ENCODE measurements around the gene SESN1. TPM values are rescaled to one million over a fixed set of nuclear protein-coding genes. Genes with fewer than 3 reads are reported as not detected.
"Not testable (repeated sequence)": the region's sequence is repeated elsewhere in the genome, so short reads cannot be mapped to it uniquely, and the experiment has no call there.

Gene SESN1
- total RNA-seq, 2 experiments from 2014 or later = 23.1 to 24.5 TPM

GRCh38 chr6:109117346-109118035 lies 22.8 kb upstream of the SESN1 start:
- Mint-ChIP-seq H3K9me3 (ENCODE audit: insufficient read depth) (no peaks in the 10 kb centered on the region), H3K27me3 (ENCODE audit: low read depth) (no peaks in the 10 kb centered on the region), H3K36me3 (ENCODE audit: low read depth) (no peaks in the 10 kb centered on the region), H3K4me1 (ENCODE audit: low read depth) (peaks cover 14% of the 10 kb centered on the region), H3K4me3 (no peak overlapping the region), H3K27ac (no peak overlapping the region)
- DNase-seq (no peak), ATAC-seq (no peak)
- POLR2A ChIA-PET = no interaction called here
- CTCF ChIA-PET = no interaction called here

GRCh38 chr6:109112663-109113062 lies 18.0 kb upstream of the SESN1 start:
- H3K27ac Mint-ChIP-seq = peak overlapping the region; percentile 5
- POLR2A ChIA-PET; DNase-seq; CTCF ChIA-PET; H3K27me3 Mint-ChIP-seq (ENCODE audit: low read depth); ATAC-seq; H3K4me3 Mint-ChIP-seq; H3K9me3 Mint-ChIP-seq (ENCODE audit: insufficient read depth); H3K4me1 Mint-ChIP-seq (ENCODE audit: low read depth): not testable (repeated sequence)
- peaks cover 14% of the 10 kb centered on the region for H3K36me3 Mint-ChIP-seq (ENCODE audit: low read depth)

GRCh38 chr6:109109663-109110062 lies 15.0 kb upstream of the SESN1 start:
- H3K27ac Mint-ChIP-seq; H3K4me1 Mint-ChIP-seq (ENCODE audit: low read depth); DNase-seq; H3K9me3 Mint-ChIP-seq (ENCODE audit: insufficient read depth); H3K4me3 Mint-ChIP-seq; POLR2A ChIA-PET; H3K27me3 Mint-ChIP-seq (ENCODE audit: low read depth); ATAC-seq: not testable (repeated sequence)
- CTCF ChIA-PET = interaction anchor here (0.7 kb wide), 1 partner anchor 584 kb away, joined by 3 read pairs; no protein-coding TSS in a partner anchor
- peaks cover 14% of the 10 kb centered on the region for H3K36me3 Mint-ChIP-seq (ENCODE audit: low read depth)

DNA sequence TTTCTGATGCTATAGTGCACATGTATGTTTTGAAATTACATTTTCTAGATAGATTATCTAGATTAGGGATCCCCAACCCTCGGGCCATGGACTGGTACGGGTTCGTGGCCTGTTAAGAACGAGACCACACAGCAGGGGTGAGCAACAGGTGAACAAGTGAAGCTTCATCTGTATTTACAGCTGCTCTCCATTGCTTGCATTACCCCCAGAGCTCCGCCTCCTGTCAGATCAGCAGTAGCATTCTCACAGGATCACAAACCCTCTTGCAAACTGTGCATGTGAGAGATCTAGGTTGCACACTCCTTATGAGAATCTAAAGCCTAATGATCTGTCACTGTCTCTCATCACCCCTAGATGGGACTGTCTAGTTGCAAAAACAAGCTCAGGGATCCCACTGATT lies 11.0 kb upstream of the SESN1 start:
- no peak overlapping the region for H3K4me3 Mint-ChIP-seq
- no peak for ATAC-seq
- H3K4me1 Mint-ChIP-seq (ENCODE audit: low read depth) = peaks cover 2% of the 10 kb centered on the region
- ChIA-PET CTCF (interaction anchor here (1.4 kb wide), 1 partner anchor 278 kb away, joined by 6 read pairs; no protein-coding TSS in a partner anchor), POLR2A (no interaction called here)
- H3K36me3 Mint-ChIP-seq (ENCODE audit: low read depth) = peaks cover 22% of the 10 kb centered on the region
- DNase-seq = no peak
- H3K9me3 Mint-ChIP-seq (ENCODE audit: insufficient read depth) = no peaks in the 10 kb centered on the region
- H3K27me3 Mint-ChIP-seq (ENCODE audit: low read depth) = no peaks in the 10 kb centered on the region
- no peak overlapping the region for H3K27ac Mint-ChIP-seq

DNA sequence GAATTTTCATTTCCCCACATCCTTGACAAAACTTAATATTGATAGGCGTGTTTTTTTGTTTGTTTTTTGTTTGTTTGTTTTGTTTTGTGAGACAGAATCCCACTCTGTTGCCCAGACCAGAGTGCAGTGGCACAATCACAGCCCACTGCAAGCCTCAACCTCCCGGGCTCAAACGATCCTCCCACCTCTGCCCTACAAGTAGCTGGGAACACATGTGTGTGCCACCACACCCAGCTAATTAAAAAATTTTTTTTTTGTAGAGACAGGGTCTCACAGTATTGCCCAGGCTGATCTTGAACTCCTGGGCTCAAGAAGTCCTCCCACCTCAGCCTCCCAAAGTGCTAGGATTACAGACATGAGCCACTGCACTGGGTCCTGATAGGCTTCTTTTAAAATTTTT lies 9.9 kb upstream of the SESN1 start:
- H3K27me3 Mint-ChIP-seq (ENCODE audit: low read depth) = no peaks in the 10 kb centered on the region
- DNase-seq (no peak), ATAC-seq (no peak)
- H3K36me3 Mint-ChIP-seq (ENCODE audit: low read depth) = peaks cover 16% of the 10 kb centered on the region
- ChIA-PET POLR2A (no interaction called here), CTCF (no interaction called here)
- H3K4me1 Mint-ChIP-seq (ENCODE audit: low read depth) = no peaks in the 10 kb centered on the region
- H3K4me3 Mint-ChIP-seq = no peak overlapping the region
- no peak overlapping the region for H3K27ac Mint-ChIP-seq
- H3K9me3 Mint-ChIP-seq (ENCODE audit: insufficient read depth) = no peaks in the 10 kb centered on the region

- H3K4me1 Mint-ChIP-seq (ENCODE audit: low read depth) = peaks cover 4% of the 10 kb centered on the region
- no peak overlapping the region for H3K27ac Mint-ChIP-seq
- POLR2A ChIA-PET = no interaction called here
- ATAC-seq (no peak), DNase-seq (no peak)
- peaks cover 20% of the 10 kb centered on the region for H3K36me3 Mint-ChIP-seq (ENCODE audit: low read depth)
- CTCF ChIA-PET = no interaction called here
- no peaks in the 10 kb centered on the region for H3K27me3 Mint-ChIP-seq (ENCODE audit: low read depth)
- H3K9me3 Mint-ChIP-seq (ENCODE audit: insufficient read depth) = no peaks in the 10 kb centered on the region
- no peak overlapping the region for H3K4me3 Mint-ChIP-seq
Measured at GRCh38 chr6:109103942-109104341, 9.3 kb upstream of the SESN1 start.

DNA sequence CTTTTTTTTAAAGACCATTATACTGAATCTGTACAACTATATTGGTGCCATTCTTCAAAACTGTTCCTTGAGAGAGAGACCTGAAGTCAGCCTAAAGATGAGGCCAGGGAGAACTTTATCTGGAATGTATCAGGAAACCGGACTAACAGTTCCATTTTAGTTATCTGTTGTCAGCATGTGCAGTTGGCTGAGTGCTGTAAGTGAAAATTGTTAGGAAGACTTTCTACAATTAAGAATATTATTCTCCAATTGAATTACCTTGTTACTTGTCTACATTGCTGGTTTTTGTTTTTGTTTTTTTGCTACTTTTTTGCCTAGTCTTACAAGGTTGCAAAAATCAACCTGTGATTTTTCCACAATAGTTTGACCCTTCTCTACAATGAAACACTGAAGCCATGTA lies 8.1 kb upstream of the SESN1 start:
- Mint-ChIP-seq H3K4me3 (no peak overlapping the region), H3K36me3 (ENCODE audit: low read depth) (peaks cover 21% of the 10 kb centered on the region), H3K27ac (no peak overlapping the region), H3K9me3 (ENCODE audit: insufficient read depth) (no peaks in the 10 kb centered on the region), H3K4me1 (ENCODE audit: low read depth) (peaks cover 8% of the 10 kb centered on the region), H3K27me3 (ENCODE audit: low read depth) (no peaks in the 10 kb centered on the region)
- ChIA-PET CTCF (no interaction called here), POLR2A (no interaction called here)
- DNase-seq = no peak
- ATAC-seq = no peak

GRCh38 chr6:109097661-109098060 lies 3.0 kb upstream of the SESN1 start:
- ChIA-PET POLR2A (no interaction called here), CTCF (interaction anchor here (1.2 kb wide), 1 partner anchor 286 kb away, joined by 3 read pairs; no protein-coding TSS in a partner anchor)
- Mint-ChIP-seq H3K4me3 (no peak overlapping the region), H3K9me3 (ENCODE audit: insufficient read depth) (no peaks in the 10 kb centered on the region), H3K27ac (no peak overlapping the region), H3K4me1 (ENCODE audit: low read depth) (peaks cover 33% of the 10 kb centered on the region), H3K27me3 (ENCODE audit: low read depth) (no peaks in the 10 kb centered on the region), H3K36me3 (ENCODE audit: low read depth) (peaks cover 27% of the 10 kb centered on the region)
- DNase-seq = no peak
- ATAC-seq = no peak

DNA sequence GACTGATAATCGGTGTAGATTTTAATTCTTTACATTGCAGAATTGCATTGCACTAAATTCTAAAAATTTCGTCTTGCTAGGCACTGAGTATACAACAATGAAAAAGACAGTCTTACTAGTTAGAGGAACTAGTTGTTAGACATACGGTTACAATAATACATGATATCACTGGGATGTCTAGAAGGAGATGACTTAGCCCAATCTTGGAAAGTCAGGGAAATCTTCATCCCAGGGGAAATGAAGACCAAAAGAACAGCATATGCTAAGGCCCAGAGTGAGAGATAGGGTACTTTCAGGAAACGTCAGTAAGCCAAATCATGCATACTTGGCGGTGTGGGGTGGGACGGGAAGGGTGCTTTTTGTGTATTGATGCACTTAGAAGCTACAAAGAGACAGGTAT lies 1.6 kb upstream of the SESN1 start:
- Mint-ChIP-seq H3K9me3 (ENCODE audit: insufficient read depth) (no peaks in the 10 kb centered on the region), H3K4me3 (peak overlapping the region; percentile 86), H3K36me3 (ENCODE audit: low read depth) (peaks cover 22% of the 10 kb centered on the region), H3K27ac (peak overlapping the region; percentile 27), H3K4me1 (ENCODE audit: low read depth) (peaks cover 46% of the 10 kb centered on the region), H3K27me3 (ENCODE audit: low read depth) (no peaks in the 10 kb centered on the region)
- CTCF ChIA-PET = interaction anchor here (0.6 to 4.4 kb wide), 3 partner anchors 22 to 287 kb away, joined by 3 to 30 read pairs (median 15); partner anchors contain the start of gene CD164
- POLR2A ChIA-PET = interaction anchor here (0.8 to 2.9 kb wide), 3 partner anchors 143 to 286 kb away, joined by 3 to 23 read pairs (median 10); partner anchors contain the start of gene CD164
- no peak for DNase-seq
- ATAC-seq = no peak

GRCh38 chr6:109095835-109096084 lies 1.1 kb upstream of the SESN1 start:
- Mint-ChIP-seq H3K36me3 (ENCODE audit: low read depth) (peaks cover 19% of the 10 kb centered on the region), H3K9me3 (ENCODE audit: insufficient read depth) (no peaks in the 10 kb centered on the region), H3K27me3 (ENCODE audit: low read depth) (no peaks in the 10 kb centered on the region), H3K27ac (peak overlapping the region; percentile 99), H3K4me3 (peak overlapping the region; percentile 86), H3K4me1 (ENCODE audit: low read depth) (peaks cover 47% of the 10 kb centered on the region)
- DNase-seq = no peak
- no peak for ATAC-seq
- CTCF ChIA-PET = interaction anchor here (2.9 to 4.4 kb wide), 2 partner anchors 22 to 287 kb away, joined by 15 to 30 read pairs; partner anchors contain the start of gene CD164
- POLR2A ChIA-PET = interaction anchor here (0.8 to 2.9 kb wide), 8 partner anchors 12 to 346 kb away, joined by 3 to 23 read pairs (median 4); partner anchors contain the start of gene CD164

DNA sequence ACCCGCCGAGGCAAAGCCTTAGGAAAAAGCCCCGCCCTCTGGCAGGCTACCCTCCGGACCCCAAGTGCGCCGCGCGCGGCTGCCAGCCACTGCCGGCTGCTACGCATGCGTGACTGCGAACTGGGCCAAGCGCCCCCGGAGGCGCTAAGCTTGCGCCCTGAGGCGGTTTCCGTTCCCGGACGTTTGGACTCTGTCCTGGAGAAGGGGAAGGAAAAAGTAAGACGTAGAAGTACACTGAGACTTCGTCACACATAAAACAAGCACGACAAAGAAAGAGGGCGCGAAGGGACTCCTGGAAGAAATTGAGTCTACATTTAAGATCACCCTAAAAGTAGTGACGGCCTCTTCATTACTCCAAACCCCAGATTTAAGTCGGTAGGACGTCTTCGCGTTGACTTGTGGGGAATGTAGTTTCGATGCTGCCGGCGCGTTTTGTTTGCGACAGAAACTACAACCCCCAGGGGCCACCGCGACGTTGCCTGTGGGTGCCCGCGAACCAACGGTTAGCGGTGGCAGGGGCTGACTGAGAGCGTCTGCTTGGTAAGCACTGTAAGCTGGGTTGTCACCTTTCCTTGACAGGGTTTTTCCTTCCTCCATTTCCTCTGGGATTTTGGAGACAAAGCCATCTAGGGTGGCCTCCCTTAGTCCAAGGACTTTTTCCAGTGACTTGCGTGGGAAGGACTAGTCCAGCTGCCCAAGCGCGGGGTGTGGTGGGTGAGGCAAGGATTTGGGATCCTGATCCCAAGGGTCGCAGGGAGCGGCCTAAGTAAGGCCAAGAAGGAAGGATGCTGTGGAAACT lies 589 bp upstream of the SESN1 start, which contains the start of gene CEP57L1:
Gene CEP57L1, plus strand, starts transcription at position 472 of the 799 bp plus-strand sequence. CDS start 49,715 bp downstream, outside the sequence.
- H3K4me1 Mint-ChIP-seq (ENCODE audit: low read depth) = peaks cover 50% of the 10 kb centered on the region
- no peaks in the 10 kb centered on the region for H3K9me3 Mint-ChIP-seq (ENCODE audit: insufficient read depth)
- peak within 1 kb of the TSS; percentile 86 for H3K4me3 Mint-ChIP-seq
- H3K36me3 Mint-ChIP-seq (ENCODE audit: low read depth) = peaks cover 21% of the 10 kb centered on the region
- CTCF ChIA-PET = interaction anchor here (0.9 to 4.4 kb wide), 7 partner anchors 10 to 945 kb away, joined by 3 to 30 read pairs (median 3); partner anchors contain the start of gene CD164
- DNase-seq (peak; percentile 97), ATAC-seq (peak; percentile 77)
- no peaks in the 10 kb centered on the region for H3K27me3 Mint-ChIP-seq (ENCODE audit: low read depth)
- POLR2A ChIA-PET = interaction anchor here (0.8 to 2.9 kb wide), 14 partner anchors 11 to 537 kb away, joined by 3 to 23 read pairs (median 4); partner anchors contain the start of gene CD164
- H3K27ac Mint-ChIP-seq = peak within 1 kb of the TSS; percentile 99
